Measurements from ENCODE around the gene PF4V1.

GRCh38 chr4:73850261-73850970, 2.7 kb upstream of the PF4V1 start:
- TF ChIP-seq, protein P1, sequence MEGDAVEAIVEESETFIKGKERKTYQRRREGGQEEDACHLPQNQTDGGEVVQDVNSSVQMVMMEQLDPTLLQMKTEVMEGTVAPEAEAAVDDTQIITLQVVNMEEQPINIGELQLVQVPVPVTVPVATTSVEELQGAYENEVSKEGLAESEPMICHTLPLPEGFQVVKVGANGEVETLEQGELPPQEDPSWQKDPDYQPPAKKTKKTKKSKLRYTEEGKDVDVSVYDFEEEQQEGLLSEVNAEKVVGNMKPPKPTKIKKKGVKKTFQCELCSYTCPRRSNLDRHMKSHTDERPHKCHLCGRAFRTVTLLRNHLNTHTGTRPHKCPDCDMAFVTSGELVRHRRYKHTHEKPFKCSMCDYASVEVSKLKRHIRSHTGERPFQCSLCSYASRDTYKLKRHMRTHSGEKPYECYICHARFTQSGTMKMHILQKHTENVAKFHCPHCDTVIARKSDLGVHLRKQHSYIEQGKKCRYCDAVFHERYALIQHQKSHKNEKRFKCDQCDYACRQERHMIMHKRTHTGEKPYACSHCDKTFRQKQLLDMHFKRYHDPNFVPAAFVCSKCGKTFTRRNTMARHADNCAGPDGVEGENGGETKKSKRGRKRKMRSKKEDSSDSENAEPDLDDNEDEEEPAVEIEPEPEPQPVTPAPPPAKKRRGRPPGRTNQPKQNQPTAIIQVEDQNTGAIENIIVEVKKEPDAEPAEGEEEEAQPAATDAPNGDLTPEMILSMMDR (conservative IDR thresholded peaks at IDR 0.05; ENCODE audit: low read length): no peak
- no peak for TF ChIP-seq EZH2phosphoT487 (IDR thresholded peaks at IDR 0.05; ENCODE audit: borderline replicate concordance)
